Pancreas (tissue), 10 donors: Measurements from ENCODE around the gene FBXO38. TPM values are rescaled to one million over a fixed set of nuclear protein-coding genes. Genes with fewer than 3 reads are reported as not detected.

Experiments
- ATAC-seq, 4 donors: fragments of 200-7000 bp; cut with Tn5 transposase; one replicate each; pipeline versions ENCODE4 v1.8.0 to v1.9.1; 2020; ENCODE audit warnings: mild to moderate bottlenecking in 4 of 4, moderate library complexity in 4 of 4
- DNase-seq, 6 donors: peaks; one replicate each; pipeline ENCODE4 v3.0.0-alpha.2; 2020
- FAIRE-seq: peaks from 2 replicates; lab custom pipeline; 2012; peaks lifted over from hg19 to GRCh38; lab: Jason Lieb, UNC
- H3K27ac ChIP-seq, 4 donors: fragments of 200-600 bp; sonication (generic); 1 replicate in 3 of 4; 2 replicates in 1 of 4; pipeline versions ENCODE4 v1.5.0 to v1.8.0; 2020
- H3K27me3 ChIP-seq, 4 donors: fragments of 200-600 bp; one replicate each; pipeline ENCODE4 v1.8.0; 2021
- H3K36me3 ChIP-seq, 3 donors: fragments of 200-600 bp; sonication (generic) in 1 of 3; one replicate each; pipeline versions ENCODE4 v1.5.0 to v1.8.0; 2020 to 2021
- H3K4me1 ChIP-seq, 3 donors: fragments of 200-600 bp; one replicate each; pipeline ENCODE4 v1.8.0; 2021
- H3K4me3 ChIP-seq, 4 donors: fragments of 200-600 bp; sonication (generic) in 2 of 4; one replicate each; pipeline versions ENCODE4 v1.5.0 to v1.8.0; 2020 to 2021
- H3K9me3 ChIP-seq, 4 donors: fragments of 200-600 bp; one replicate each; pipeline ENCODE4 v1.8.0; 2021
- CTCF ChIP-seq, 4 donors: fragments of 200-600 bp; sonication (generic) in 3 of 4; IDR thresholded peaks; one replicate each; pipeline versions ENCODE4 v1.5.0 to v1.8.0; 2021; ENCODE audit warnings: antibody characterized with exemption in 4 of 4
- WGBS, 2 donors: extraction: QIAGEN DNeasy Blood & Tissue Kit; methylation state at CpG; one replicate each; pipeline ENCODE4 v1.1.7; 2013; 5-methylcytosine and 5-hydroxymethylcytosine counted together
- intact Hi-C, 3 donors: fragments of 100-400 bp; cut with DNase I; formaldehyde crosslinking; loops; one replicate each; pipeline versions ENCODE4 v1.11.1 to v1.14.2; 2022
- polyA plus RNA-seq, 2 donors: library from polyadenylated mRNA; stranded (reverse); fragments of 200-250 nt; gene quantifications; one replicate each; pipeline ENCODE4 v1.2.3, GENCODE V29; 2013
- total RNA-seq, 6 donors: library from RNA; stranded (reverse); fragmentation: NEBNext Ultra II Directional in 4 of 6; extraction: Animal tissue kit (Norgen Biotek cat#: 25700) in 4 of 6; gene quantifications; one replicate each; pipeline versions ENCODE4 v1.2.1 to v1.2.4, GENCODE V29; 2021 to 2023
- donor health status: healthy with polysubstance abuse.
- donor health status: DM: no; HTN: no; CAD: no; lungs with moderate emphysema.
- donor health status: DM: no; HTN: no; CAD: no.
- donor health status: control.
- donor health status: control.
- donor health status: Bipolar disorder and iron deficiency.
- donor health status: DM: yes; HTN: yes; CAD: no.
- donor health status: DM: no; HTN: no; CAD: no.
- donor health status: DM: no; HTN: no; CAD: no.
- donor health status: DM: yes; HTN: yes; CAD: no.

FBXO38 gene
- total and polyA plus RNA-seq, 8 donors: 7.0 to 24.3 (median 15.7) TPM

- H3K4me3 ChIP-seq: peak overlapping the region; percentile 64 to 96 (median 72)
- no peaks in the 10 kb centered on the region for H3K9me3 ChIP-seq
- no peak for FAIRE-seq
- ATAC-seq: peak in 3 of 4 donors; percentile 12 to 24 (median 15)
- 15% methylated on average over 4 of the region's 4 CpGs for WGBS, 2 donors
- H3K27me3 ChIP-seq: no peaks in the 10 kb centered on the region
- H3K27ac ChIP-seq: peak overlapping the region in 2 of 4 donors; percentile 80 to 89
- no peaks in the 10 kb centered on the region for H3K36me3 ChIP-seq
- TF ChIP-seq CTCF (IDR thresholded peaks at IDR 0.05): no peak
- H3K4me1 ChIP-seq: peaks cover 10 to 18% (median 13%) of the 10 kb centered on the region in 3 donors
- intact Hi-C loops: no loop called here
- DNase-seq: no peak
Observed at GRCh38 chr5:148382961-148383360, 797 bp upstream of the FBXO38 start.

- H3K36me3 ChIP-seq: no peaks in the 10 kb centered on the region
- ATAC-seq (peak in 2 of 4 donors; percentile 6 to 24), DNase-seq (no peak), FAIRE-seq (no peak)
- H3K27ac ChIP-seq: peak overlapping the region; percentile 69 to 89 (median 76)
- H3K4me1 ChIP-seq: peaks cover 17 to 25% (median 17%) of the 10 kb centered on the region in 3 donors
- no peaks in the 10 kb centered on the region for H3K27me3 ChIP-seq
- no peak for TF ChIP-seq CTCF (IDR thresholded peaks at IDR 0.05)
- H3K4me3 ChIP-seq: peak overlapping the region; percentile 64 to 96 (median 72)
- intact Hi-C loops: no loop called here
- no peaks in the 10 kb centered on the region for H3K9me3 ChIP-seq
- 1 to 2% methylated on average over 6 of the region's 6 CpGs for WGBS, 2 donors
Observed at GRCh38 chr5:148384380-148384737, 601 bp downstream of the FBXO38 start.

DNA sequence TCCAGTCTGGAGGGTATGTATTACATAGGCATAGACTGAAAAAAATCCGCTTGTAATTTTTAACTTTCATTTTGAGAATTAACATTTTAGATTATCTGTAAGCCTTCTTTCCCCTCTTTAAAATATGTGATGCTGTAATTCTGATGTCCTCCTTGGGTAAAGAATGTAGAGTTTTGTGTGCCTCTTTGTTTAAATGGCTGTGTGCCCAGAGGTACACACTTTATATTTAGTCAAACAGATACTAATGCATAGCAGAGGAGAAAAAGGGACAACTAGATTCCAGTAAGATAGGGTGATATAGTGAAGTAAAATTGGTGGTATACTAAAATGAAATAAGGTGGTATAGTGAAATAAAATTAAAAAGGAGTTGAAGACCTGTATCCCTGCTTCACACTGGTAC lies 1.3 kb downstream of the FBXO38 start:
- DNase-seq (no peak), ATAC-seq (no peak), FAIRE-seq (no peak)
- Histone ChIP-seq H3K36me3 (no peaks in the 10 kb centered on the region), H3K9me3 (no peaks in the 10 kb centered on the region), H3K4me3 (no peak overlapping the region), H3K27ac (no peak overlapping the region), H3K27me3 (no peaks in the 10 kb centered on the region), H3K4me1 (peaks cover 17 to 25% (median 17%) of the 10 kb centered on the region in 3 donors)
- WGBS, 2 donors: 71 to 88% methylated on average over 1 of the region's 1 CpG
- intact Hi-C loops: no loop called here
- no peak for TF ChIP-seq CTCF (IDR thresholded peaks at IDR 0.05)

- Histone ChIP-seq H3K36me3 (no peaks in the 10 kb centered on the region), H3K27me3 (no peaks in the 10 kb centered on the region), H3K27ac (no peak overlapping the region), H3K4me1 (peaks cover 17 to 25% (median 17%) of the 10 kb centered on the region in 3 donors), H3K4me3 (no peak overlapping the region), H3K9me3 (no peaks in the 10 kb centered on the region)
- whole genome bisulfite sequencing, 2 donors: 64 to 79% methylated on average over 1 of the region's 1 CpG
- DNase-seq (no peak), FAIRE-seq (no peak), ATAC-seq (no peak)
- intact Hi-C loops: no loop called here
- no peak for TF ChIP-seq CTCF (IDR thresholded peaks at IDR 0.05)
Observed at GRCh38 chr5:148386041-148386440, 2.3 kb downstream of the FBXO38 start.

GRCh38 chr5:148387325-148387724 lies 3.6 kb downstream of the FBXO38 start:
- Histone ChIP-seq H3K27ac (no peak overlapping the region), H3K27me3 (no peaks in the 10 kb centered on the region), H3K9me3 (no peaks in the 10 kb centered on the region), H3K4me1 (peaks cover 17 to 31% (median 17%) of the 10 kb centered on the region in 3 donors), H3K4me3 (no peak overlapping the region), H3K36me3 (no peaks in the 10 kb centered on the region)
- intact Hi-C loops: no loop called here
- 80 to 86% methylated on average over 3 of the region's 3 CpGs for WGBS, 2 donors
- DNase-seq: no peak
- no peak for ATAC-seq
- no peak for TF ChIP-seq CTCF (IDR thresholded peaks at IDR 0.05)
- FAIRE-seq: no peak
